Chondrocyte (in vitro differentiated cells): ENCODE data around the gene TEAD1. TPM values are rescaled to one million over a fixed set of nuclear protein-coding genes. Genes with fewer than 3 reads are reported as not detected.
"Not testable (repeated sequence)": the region's sequence is repeated elsewhere in the genome, so short reads cannot be mapped to it uniquely, and the experiment has no call there.

ENCODE experiments used
- DNase-seq: peaks from one replicate; pipeline ENCODE4 v3.0.0; 2021; ENCODE audit warnings: mixed read lengths, low spot score
- H3K27ac Mint-ChIP-seq: one replicate; pipeline ENCODE4 v1.8.0; 2021; ENCODE audit warnings: mild to moderate bottlenecking, moderate library complexity, mixed read lengths; ENCODE audit not compliant: unreplicated experiment
- H3K27me3 Mint-ChIP-seq: 2 replicates; pipeline ENCODE4 v1.8.0; 2021; ENCODE audit warnings: low read depth, mixed read lengths
- H3K36me3 Mint-ChIP-seq: 2 replicates; pipeline ENCODE4 v1.8.0; 2021; ENCODE audit warnings: low read depth, mixed read lengths
- H3K4me1 Mint-ChIP-seq: 2 replicates; pipeline ENCODE4 v1.8.0; 2021; ENCODE audit warnings: low read depth, mild to moderate bottlenecking, mixed read lengths
- H3K4me3 Mint-ChIP-seq: one replicate; pipeline ENCODE4 v1.8.0; 2021; ENCODE audit warnings: mild to moderate bottlenecking, moderate library complexity, mixed read lengths; ENCODE audit not compliant: unreplicated experiment
- H3K9me3 Mint-ChIP-seq: 2 replicates; pipeline ENCODE4 v1.8.0; 2021; ENCODE audit warnings: low read depth, mixed read lengths
- CTCF ChIP-seq: fragments of 200-600 bp; sonication (generic); IDR thresholded peaks from 2 replicates; pipeline ENCODE4 v1.5.0; 2021; ENCODE audit warnings: antibody characterized with exemption, mild to moderate bottlenecking, moderate library complexity
- total RNA-seq: library from RNA; stranded (reverse); gene quantifications from 3 replicates; pipeline ENCODE4 v1.2.1, GENCODE V29; 2021

TEAD1 gene
- total RNA-seq, 1 donor from 2014 or later, result 137 TPM

- Mint-ChIP-seq H3K27me3 (no peaks in the 10 kb centered on the region), H3K27ac (peak overlapping the region; percentile 88), H3K36me3 (peaks cover 6% of the 10 kb centered on the region), H3K9me3 (no peaks in the 10 kb centered on the region), H3K4me1 (peaks cover 43% of the 10 kb centered on the region), H3K4me3 (no peak overlapping the region)
- no peak for TF ChIP-seq CTCF
- DNase-seq, result no peak
These were observed 197.6 kb downstream of the TEAD1 start for GRCh38 chr11:12871788-12872321.

GRCh38 chr11:12876340-12876739, 202.1 kb downstream of the TEAD1 start:
- TF ChIP-seq CTCF, result no peak
- peaks cover 24% of the 10 kb centered on the region for H3K4me1 Mint-ChIP-seq
- no peaks in the 10 kb centered on the region for H3K9me3 Mint-ChIP-seq
- H3K4me3 Mint-ChIP-seq, result no peak overlapping the region
- peaks cover 11% of the 10 kb centered on the region for H3K36me3 Mint-ChIP-seq
- DNase-seq, result no peak
- H3K27me3 Mint-ChIP-seq, result no peaks in the 10 kb centered on the region
- no peak overlapping the region for H3K27ac Mint-ChIP-seq

GRCh38 chr11:12876988-12877387, 202.8 kb downstream of the TEAD1 start:
- Mint-ChIP-seq H3K27ac (no peak overlapping the region), H3K36me3 (peaks cover 10% of the 10 kb centered on the region), H3K9me3 (no peaks in the 10 kb centered on the region), H3K27me3 (no peaks in the 10 kb centered on the region), H3K4me1 (peaks cover 18% of the 10 kb centered on the region), H3K4me3 (no peak overlapping the region)
- no peak for DNase-seq
- TF ChIP-seq CTCF, result no peak

- H3K9me3 Mint-ChIP-seq, H3K27ac Mint-ChIP-seq, DNase-seq, H3K4me3 Mint-ChIP-seq, H3K27me3 Mint-ChIP-seq: not testable (repeated sequence)
- H3K36me3 Mint-ChIP-seq, result peaks cover 14% of the 10 kb centered on the region
- H3K4me1 Mint-ChIP-seq, result peaks cover 13% of the 10 kb centered on the region
These were observed 203.3 kb downstream of the TEAD1 start for GRCh38 chr11:12877508-12877907.

GRCh38 chr11:12880327-12880726, 206.1 kb downstream of the TEAD1 start:
- no peak for TF ChIP-seq CTCF
- Mint-ChIP-seq H3K27me3 (no peaks in the 10 kb centered on the region), H3K4me3 (no peak overlapping the region), H3K36me3 (peaks cover 27% of the 10 kb centered on the region), H3K27ac (no peak overlapping the region), H3K4me1 (peaks cover 12% of the 10 kb centered on the region), H3K9me3 (no peaks in the 10 kb centered on the region)
- DNase-seq, result no peak

GRCh38 chr11:12882670-12883069, 208.4 kb downstream of the TEAD1 start:
- Mint-ChIP-seq H3K27ac (no peak overlapping the region), H3K27me3 (no peaks in the 10 kb centered on the region), H3K9me3 (no peaks in the 10 kb centered on the region), H3K4me3 (no peak overlapping the region), H3K4me1 (no peaks in the 10 kb centered on the region), H3K36me3 (peaks cover 32% of the 10 kb centered on the region)
- DNase-seq, result no peak
- TF ChIP-seq CTCF, result no peak
